ENCODE results near the gene CIDEA.
A peak's percentile ranks its signal among the peaks of the same experiment; 100 is the strongest.

The CIDEA gene

DNA sequence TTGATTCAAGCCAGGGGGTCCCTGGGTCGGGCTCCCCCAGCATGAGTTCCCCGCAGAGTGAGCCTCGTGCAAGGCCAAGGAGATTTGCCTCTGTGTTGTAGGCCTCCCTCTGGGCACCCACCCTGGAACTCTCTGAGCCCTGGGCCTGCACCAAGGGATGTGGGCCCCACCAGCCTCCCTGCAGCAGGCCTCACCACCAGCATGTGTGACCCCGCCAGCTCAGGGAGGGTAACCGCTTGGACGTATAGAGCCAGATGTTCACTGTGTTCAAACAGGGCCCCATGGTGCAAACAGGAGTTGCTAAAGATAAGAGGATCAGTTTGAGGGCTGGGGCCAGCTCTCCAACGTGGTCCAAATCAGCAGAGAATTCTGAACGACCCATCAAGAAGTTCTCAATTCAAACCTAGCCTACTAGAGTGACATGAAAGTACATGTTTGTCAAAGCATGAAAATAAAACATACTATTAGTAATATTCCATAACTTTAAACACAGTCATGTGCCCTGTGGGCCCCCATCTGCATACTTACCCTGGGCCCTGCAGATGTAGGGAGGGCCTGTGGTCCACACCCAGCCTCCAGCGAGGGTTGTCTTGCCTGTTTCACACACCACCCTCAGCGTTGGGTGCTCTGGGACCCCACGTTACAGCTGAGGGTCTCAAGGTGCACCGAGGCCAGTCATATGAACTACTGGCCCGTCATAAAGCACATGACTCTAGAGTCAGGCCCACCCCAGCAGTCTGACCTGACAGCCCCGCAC lies 48.4 kb downstream of the CIDEA start:
- DNase-seq: no peak

DNA sequence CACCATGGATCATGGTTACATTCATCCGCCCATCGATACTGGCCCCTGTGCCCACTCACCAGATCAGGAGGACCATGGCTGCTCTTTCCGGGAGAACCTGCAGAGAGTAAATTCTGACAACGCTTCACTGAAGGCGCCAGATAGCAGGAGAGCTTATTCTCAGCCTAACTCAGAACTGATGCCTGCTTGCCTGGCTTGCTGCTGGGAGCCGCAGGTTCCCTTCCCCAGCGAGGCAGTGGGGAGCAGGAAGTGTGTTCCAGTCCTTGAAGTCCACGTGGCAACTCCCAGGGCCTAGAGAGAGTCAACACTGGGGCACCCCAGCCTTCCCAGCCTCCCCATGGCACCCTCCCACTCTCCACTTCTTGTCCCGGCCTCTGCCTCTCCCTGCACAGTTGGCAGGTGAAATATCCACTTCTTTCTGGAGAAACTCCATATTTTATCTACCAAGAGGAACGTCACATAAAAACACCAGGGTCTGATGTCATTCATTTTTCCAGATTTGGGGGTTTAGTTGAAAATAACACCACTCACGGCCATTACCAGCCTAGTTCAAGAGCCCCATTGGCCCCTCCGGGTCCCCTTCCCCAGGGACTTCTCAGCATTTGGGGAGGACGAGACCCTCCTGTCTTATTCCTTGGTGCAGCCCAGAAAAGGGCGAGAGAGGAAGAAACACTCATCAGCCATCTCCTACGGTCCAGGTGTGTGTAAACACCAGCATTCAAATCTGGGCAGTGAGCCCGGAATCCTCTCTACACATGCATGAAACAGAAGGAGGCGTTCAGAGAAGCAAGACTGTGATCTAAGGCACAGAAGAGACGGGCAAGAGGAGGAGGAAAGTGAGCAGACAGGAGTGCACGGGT lies 50.4 kb downstream of the CIDEA start:
- no peak for DNase-seq

DNA sequence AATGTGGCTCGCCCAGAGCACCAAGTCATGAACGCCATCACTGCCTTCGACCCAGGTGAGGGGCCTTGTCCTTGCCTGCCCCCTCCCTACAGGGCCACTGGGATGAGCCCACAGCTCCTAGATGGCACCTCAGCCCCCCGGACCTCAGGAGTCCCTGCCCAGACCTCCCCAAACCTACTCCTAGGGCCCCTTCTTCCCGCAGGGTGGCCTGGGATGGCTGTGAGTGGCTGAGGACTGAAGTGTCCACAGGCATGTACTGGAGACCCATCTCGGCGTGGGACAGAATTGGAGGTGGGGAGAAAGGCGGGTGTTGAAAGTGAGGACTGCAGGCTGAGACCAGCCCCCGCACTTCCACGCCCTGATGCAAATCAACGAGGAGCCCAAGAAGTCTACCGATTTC lies 51.0 kb downstream of the CIDEA start:
- DNase-seq: no peak

DNA sequence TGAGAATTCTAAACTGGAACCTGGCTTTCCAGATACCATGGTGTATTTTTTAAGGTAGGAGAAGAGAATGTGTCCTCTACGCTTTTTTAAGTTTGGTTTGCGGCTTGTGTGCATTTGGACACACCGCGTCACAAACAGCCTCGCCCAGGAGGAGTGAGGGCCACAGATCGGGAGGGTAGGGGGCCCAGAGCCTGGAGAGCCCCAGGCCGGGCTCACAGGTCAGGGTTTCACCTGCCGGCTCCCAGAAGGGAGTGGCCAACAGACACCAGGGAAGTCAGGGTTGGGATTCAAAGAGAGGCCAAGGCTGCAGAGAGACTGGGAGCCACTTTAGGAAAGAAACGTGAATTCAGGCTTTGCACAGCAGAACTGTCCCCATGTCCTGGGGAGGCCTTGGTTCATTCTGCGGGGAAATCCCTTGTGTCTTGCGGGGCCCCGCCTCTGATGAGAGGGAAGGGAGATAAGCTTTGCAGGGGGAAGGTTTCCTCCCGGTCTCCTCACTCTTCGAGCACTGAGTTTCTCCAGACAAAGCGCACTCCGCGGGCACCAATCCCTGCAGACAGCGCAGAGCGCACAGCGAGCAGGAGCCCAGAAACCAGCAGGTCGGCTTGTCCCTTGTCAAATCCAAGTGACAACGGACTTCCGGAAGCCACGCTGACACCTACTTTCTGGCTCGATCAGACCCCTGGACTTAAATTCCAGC lies 51.9 kb downstream of the CIDEA start:
- DNase-seq: no peak

DNA sequence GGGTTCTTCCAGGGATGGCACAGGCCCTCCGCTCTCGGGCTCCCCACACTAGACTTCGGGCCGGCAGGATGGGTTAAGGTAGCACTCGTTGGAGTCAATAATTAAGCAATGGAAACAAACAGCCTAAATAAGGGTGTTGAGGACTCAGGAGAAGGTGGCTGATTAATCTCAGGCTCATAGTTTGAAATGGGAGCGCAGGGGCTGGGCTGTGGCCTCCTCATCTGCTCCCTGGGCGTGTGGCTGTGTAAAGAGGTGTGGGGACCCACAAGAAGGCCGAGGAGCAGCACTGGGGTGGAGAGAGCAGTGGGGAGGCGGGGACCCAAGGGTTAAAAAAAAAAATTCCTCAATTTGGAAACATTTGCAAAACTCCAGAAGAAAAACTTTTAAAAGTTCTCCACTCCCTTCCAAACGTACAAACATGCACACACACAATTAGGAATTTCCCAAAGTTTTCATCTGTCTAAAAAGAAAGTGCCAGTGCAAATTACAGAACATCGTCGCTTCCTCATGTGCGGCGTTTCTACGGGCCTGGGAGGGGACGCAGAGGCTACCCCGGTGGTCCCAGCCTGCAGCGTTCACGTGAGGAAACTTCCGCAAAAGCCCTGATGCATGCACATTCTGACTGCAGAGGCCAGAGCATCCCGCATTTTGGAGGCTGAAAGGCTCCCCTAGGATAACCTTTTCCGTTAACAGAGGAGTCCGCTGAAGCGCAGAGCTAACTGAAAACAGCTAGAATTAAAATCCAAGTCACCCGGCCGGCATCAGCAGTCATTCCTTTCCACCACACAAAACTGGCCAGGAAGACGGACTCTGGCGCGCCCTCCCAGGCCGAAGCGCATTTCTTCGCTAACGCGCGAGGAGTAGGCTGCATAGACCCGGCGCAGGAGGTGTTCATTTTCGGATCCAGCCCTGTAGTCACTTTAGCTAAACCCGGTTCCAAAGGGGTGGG lies 52.9 kb downstream of the CIDEA start:
- DNase-seq: no peak

DNA sequence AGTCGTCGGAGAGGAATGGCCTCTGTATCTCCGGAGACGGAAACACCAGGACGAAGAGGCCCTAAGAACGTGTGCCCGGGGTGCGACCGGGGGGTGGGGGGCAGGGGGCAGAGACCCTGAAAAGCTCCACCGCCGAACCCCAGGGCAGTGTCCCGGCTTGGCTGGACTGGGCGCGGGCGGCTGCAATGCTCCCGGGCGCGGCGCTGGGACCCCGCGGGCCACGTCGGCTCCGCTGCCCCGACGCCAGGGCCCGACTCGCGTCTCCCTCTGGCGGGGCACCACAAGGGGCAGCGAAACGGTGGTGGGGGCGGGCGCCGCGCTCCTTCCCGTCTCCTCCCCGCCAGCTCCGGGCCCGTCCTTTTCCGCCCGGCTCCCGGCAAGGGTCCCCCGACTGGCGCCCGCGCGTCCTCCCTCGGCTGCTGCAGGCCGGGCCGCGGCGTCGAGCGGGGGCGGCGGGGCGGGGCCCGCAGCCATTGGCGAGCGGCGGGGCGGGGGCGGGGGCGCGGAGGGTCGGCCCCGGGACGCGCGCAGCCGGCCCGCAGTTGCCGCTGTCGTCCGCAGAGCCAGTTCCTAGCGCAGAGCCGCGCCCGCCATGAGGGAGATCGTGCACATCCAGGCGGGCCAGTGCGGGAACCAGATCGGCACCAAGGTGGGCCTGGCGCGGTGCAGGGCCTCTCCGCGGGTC lies 53.7 kb downstream of the CIDEA start, which contains the start of gene TUBB6:
TUBB6 (plus strand) TSS at position 541 of the 685 bp plus-strand sequence; CDS start at position 593, 52 bp downstream.
- peak; percentile 73 for DNase-seq

DNA sequence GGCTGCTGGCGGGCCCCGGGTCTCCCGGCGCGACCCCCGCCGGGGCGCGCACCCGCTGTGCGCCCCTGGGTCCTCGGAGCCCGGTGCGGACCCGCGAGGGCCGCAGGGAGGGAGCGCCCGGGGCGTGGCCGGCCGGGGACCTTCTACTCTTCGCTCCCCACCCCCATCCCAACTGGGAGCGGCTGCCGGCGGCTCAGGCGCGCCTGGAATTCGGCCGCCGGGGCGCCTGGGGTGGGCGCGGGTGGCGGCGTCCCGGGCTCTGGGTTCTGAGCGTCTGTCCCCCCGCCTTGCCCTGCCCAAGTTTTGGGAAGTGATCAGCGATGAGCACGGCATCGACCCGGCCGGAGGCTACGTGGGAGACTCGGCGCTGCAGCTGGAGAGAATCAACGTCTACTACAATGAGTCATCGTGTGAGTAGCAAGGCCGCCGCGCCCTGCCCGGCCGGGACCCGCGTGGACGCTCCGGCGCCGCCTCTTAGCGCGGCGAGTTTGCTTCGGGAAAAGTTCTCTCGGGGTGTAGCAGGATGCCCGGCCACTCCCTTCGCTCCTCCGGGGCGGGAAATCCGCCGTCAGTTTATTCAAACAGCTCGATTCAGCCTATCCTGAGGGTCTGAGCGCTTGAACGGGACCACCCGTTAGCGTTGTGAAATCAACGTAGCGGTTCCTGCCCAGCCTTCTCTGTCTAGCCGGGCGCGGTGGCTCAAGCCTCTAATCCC lies 54.4 kb downstream of the CIDEA start:
- DNase-seq: peak; percentile 78

DNA sequence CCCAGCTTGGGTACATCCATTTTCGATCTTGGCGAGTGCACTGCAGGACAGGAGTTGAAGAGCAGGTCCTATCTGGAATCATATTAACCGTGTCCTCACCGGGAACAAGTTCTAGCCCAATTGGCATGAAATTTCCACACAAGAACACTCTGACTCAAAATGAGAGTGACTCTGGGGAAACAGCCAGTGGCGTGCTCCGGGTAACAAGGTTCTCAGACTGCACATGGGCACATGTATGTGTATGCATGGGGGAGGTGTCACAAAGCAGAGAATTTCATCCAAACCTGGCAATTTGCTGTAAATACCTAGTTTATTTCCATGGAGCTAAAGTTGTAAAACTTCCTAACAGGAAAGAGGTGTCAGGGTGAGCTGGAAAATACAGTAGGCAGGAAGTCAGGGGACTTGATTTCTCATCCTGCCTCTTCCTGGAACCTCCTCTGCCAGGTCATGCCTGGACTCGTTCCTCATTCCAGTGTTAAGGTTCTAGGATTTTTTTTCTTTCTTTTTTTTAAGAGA lies 55.6 kb downstream of the CIDEA start:
- DNase-seq: no peak

DNA sequence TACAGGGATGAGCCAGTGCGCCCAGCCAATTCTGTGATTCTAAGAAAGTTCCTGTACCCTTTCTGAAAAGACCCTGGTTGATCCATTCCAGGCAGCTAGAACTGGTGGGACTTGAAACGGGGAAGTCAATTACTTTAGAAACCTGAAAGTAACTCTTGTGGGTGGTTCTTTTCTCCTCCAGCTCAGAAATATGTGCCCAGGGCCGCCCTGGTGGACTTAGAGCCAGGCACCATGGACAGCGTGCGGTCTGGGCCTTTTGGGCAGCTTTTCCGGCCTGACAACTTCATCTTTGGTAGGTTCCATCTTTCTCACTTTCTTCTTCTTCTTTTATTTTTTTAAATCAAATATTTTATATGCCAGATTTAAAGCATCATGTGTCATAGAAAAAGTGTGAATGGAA lies 56.6 kb downstream of the CIDEA start:
- DNase-seq: no peak

DNA sequence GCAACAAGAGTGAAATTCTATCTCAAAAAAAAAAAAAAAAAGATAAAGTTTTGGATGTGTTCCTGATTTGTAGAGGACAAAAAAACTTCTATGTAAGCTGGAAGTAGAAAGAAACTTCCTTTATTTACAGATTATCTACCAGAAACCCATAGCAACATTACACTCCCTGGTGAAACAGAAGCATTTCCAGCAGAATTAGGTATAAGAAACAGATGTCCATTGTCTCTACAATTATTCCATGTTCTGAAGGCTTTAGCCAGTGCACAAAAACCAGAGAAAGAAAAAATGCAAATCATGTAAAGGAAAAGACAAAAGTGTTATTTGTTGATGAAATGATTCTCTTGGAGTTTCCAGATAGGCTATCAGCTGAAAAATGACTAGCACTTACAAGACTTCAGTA lies 58.8 kb downstream of the CIDEA start:
- no peak for DNase-seq

DNA sequence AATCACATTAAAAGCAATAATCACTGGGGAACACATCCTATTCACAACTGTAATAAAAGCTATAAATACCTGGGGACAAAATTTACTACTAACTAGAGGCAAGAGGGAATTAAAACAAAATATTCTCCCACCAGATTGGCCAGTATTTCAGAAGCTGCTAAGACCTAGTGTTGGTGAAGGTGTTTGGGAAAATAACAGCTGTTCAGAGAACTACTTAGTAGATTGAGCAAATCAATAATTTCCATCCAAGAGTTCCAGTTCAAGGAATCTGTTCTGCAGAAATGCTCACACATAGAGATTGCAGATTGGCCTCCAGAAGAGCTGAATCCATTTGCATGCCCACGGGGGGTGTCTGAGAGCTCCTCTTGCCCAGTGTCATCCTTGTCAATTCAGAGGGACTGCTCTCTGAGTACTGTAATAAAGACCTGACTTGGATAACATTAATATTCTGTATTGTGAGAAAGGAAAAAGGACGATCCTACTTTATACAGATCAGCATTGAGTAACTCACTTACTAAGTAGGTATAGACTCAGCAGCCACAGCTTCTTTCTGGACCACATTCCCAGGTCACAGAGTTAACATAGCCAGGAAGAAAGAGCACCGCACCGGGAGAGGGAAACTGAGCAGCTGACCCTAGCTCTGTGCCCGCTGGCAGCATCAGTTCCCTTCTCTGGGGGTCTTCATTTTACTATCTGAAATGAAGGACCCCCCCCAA lies 59.5 kb downstream of the CIDEA start:
- no peak for DNase-seq

DNA sequence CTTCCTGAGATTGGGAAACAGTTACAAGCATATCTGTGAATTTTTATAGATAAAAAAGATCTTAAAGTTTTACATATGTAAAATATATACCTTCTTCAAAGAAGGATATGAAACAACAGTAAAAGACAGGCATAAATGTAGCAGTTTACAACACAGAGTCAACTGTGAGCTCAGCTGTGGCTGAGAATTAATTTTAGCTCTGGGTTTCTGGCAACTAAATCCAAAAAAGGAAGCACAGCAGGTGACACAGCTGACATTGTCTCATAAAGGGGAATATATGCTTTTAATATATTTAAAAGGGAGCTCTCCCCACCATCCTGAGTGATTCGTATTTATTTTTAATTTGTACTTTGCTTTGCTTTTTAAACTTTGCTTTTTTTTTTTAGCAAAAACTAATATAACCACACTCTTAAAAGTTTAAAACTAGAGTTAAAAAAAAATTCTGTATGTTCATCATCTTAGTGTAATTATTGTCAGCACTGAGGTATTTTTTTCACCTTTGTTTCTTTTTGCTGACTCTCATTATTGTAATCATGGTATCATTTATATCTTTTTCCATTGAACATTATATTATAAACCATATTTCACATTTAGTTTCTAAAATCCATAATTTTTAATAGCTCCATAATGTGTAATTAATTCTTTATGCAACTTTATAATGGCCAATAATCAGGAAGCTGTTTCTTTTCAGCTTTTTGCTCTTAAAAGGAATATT lies 60.6 kb downstream of the CIDEA start:
- DNase-seq: no peak

DNA sequence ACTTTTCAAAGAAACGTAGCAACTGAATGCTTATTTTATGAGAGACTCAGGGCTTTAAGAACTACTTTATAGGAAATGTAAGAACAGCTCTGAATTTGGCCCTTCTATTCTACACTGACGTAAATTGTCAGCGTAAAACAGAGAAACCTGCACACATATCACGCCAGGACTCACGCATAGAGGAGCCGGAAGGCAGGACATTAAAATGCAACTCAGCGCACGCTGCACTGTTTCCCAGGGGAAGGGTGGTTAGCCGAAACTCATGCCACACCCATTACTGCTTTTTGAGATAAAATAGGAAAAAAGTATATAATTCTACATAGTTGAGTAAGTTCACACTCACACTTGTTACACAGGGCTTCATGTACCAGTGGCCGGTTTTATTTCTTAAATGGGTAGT lies 61.3 kb downstream of the CIDEA start:
- DNase-seq: no peak

DNA sequence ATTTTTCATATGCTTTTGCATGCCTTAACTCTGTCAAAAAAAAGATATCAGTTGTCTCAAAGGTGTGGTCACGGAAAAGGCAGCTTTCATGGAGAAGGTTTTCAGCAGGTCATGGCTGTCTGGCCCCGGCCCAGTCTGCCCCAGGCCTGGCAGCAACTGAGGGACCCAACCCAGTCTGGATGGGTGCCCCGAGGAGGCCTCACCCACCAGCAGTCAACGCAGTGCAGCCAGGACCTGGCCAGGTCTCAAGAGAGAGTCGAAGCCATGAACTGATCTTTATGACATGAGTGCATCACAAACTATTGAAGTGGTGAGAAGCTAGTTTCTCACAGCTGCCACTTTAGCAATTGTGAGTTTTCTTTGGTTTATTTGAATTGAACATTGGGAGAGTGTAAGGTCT lies 61.8 kb downstream of the CIDEA start:
- no peak for DNase-seq

DNA sequence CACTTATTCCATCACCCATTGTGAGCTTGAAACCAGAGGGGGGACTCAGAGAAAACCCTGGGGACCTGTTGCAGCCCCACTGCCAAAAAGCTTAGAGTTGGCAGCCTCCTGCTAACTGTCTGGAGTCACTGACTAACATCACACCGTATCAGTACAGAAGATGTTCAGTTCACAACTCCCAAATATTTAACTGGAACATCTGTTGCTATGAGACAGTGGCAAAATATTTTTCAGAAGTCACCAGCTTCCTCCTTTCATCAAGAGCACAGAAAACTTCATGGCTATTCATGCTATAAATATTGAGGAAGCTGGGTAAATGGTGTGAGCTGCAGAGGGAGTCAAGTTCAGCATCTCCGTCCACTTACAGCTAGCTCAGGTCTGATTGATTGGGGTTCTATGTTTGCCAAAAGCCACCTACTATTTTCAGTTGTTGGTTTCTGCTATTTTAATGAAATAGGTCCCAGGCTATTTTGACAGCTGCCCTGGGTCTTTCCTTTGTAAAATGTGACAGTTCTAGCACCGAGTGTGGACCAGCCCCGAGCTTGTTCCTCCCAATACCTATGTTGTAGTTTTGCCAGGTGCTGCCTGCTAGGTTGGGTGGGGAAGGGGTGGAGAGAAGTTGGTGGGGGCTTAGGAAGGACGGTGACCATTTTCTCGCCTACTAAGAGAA lies 63.6 kb downstream of the CIDEA start:
- DNase-seq: no peak

DNA sequence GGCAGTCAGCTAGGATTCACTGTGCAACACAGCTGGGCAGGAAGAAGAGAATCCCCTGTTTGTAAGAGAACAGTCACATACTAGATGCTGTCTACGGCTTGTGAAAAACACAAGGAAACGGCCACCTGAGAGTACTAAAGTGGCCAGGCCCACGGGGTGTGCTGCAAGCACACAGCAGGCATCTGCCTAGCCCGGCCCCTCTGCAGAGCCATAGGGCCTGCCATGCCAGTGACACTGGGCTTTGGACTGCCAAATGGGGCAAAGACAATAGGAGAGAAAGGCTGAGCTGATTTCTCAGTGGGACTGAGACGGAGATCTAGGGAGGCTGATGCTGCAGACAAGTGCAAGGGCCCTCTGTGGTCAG lies 64.2 kb downstream of the CIDEA start:
- no peak for DNase-seq

DNA sequence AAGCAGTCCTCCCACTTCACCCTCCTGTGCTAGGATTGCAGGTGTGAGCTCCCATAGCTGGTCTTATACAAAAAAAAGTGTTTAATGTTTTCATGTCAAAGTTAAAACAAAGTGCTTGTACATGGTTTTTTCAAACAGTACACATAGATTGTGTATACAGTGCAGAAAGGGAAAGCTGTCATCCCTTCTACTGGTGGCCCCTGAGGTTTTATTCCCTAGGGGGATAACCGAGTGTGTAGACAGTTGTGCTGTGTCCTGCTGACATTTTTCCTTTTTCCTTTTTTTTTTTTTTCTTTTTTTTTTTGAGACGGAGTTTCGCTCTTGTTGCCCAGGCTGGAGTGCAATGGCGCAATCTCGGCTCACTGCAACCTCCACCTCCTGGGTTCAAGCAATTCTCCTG lies 64.7 kb downstream of the CIDEA start:
- no peak for DNase-seq

DNA sequence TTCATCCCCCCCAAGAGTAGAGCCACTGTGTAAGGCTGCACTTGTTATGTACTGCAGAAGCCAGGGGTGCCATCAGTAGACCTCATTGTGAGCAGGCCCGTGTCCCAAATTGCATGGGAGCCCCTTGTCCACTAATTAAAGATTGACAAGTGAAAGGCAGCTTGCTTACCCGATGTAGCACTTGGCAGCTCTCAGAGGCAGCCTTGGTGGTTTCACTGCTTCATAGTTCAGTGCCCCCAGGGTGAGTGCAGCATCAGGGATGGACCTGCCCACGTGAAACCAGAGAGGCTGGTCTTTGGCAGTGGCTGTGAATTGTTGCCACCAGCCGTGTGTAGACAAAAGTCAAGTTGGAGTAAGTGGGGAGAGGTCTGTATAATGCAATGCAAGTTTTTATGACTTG lies 67.2 kb downstream of the CIDEA start:
- DNase-seq: no peak

Data from NCI-H146 (cell line).